Colonic mucosa (tissue), 4 donors: Measurements from ENCODE around the gene SH2D3C. TPM values are rescaled to one million over a fixed set of nuclear protein-coding genes. Genes with fewer than 3 reads are reported as not detected.

ENCODE experiments used
- DNase-seq: peaks from one replicate; pipeline ENCODE4 v3.0.0-alpha.2; 2020
- H3K27ac ChIP-seq: fragments of 200-600 bp; one replicate; pipeline ENCODE4 v1.8.0; 2021
- H3K27me3 ChIP-seq: fragments of 200-600 bp; one replicate; pipeline ENCODE4 v1.8.0; 2021
- H3K36me3 ChIP-seq: fragments of 200-600 bp; one replicate; pipeline ENCODE4 v1.8.0; 2021
- H3K4me1 ChIP-seq: fragments of 200-600 bp; one replicate; pipeline ENCODE4 v1.8.0; 2021; ENCODE audit warnings: mild to moderate bottlenecking
- H3K4me3 ChIP-seq: fragments of 200-600 bp; one replicate; pipeline ENCODE4 v1.8.0; 2021
- H3K9ac ChIP-seq, 2 donors: one replicate each; pipeline ENCODE4 v1.7.0; 2013; ENCODE audit warnings: control low read depth in 2 of 2, low read depth in 2 of 2, low read length in 2 of 2
- H3K9me3 ChIP-seq: fragments of 200-600 bp; one replicate; pipeline ENCODE4 v1.8.0; 2021
- CTCF ChIP-seq: fragments of 200-600 bp; IDR thresholded peaks from one replicate; pipeline ENCODE4 v1.8.0; 2022; ENCODE audit warnings: antibody characterized with exemption, mild to moderate bottlenecking
- intact Hi-C: fragments of 100-400 bp; cut with DNase I; formaldehyde crosslinking; loops from one replicate; pipeline ENCODE4 v1.14.1; 2022
- total RNA-seq, 2 donors: library from RNA; stranded (reverse); fragmentation: NEBNext Ultra II Directional in 1 of 2; extraction: Animal tissue kit (Norgen Biotek cat#: 25700) in 1 of 2; gene quantifications; one replicate each; pipeline ENCODE4 v1.2.1, GENCODE V29; 2021
- donor health status: healthy.
- donor health status: DM: no; HTN: no; CAD: no.
- donor health status: DM: no; HTN: no; CAD: no.

Gene SH2D3C
- total RNA-seq, 2 donors from 2014 or later = 3.5 TPM

- Histone ChIP-seq H3K4me3 (no peak overlapping the region), H3K36me3 (no peaks in the 10 kb centered on the region), H3K9ac (no peak overlapping the region), H3K4me1 (no peaks in the 10 kb centered on the region), H3K9me3 (no peaks in the 10 kb centered on the region), H3K27me3 (no peaks in the 10 kb centered on the region), H3K27ac (no peak overlapping the region)
- no peak for DNase-seq
- TF ChIP-seq CTCF = no peak
- intact Hi-C loops = no loop called here
Observed at GRCh38 chr9:127726871-127727270, 51.6 kb downstream of the SH2D3C start.

- DNase-seq = peak; percentile 48
Observed at GRCh38 chr9:127724012-127724411, 54.5 kb downstream of the SH2D3C start.

GRCh38 chr9:127723444-127723843 is 55.0 kb downstream of the SH2D3C start:
- DNase-seq = peak; percentile 55
- no peaks in the 10 kb centered on the region for H3K4me1 ChIP-seq
- intact Hi-C loops = no loop called here
- no peaks in the 10 kb centered on the region for H3K9me3 ChIP-seq
- no peaks in the 10 kb centered on the region for H3K27me3 ChIP-seq
- no peaks in the 10 kb centered on the region for H3K36me3 ChIP-seq
- peak overlapping the region in 1 of 2 donors; percentile 15 for H3K9ac ChIP-seq
- H3K4me3 ChIP-seq = no peak overlapping the region
- no peak for TF ChIP-seq CTCF
- no peak overlapping the region for H3K27ac ChIP-seq

More at GRCh38 chr9:127724012-127724411, 54.5 kb downstream of the SH2D3C start:
- no peak overlapping the region for H3K4me3 ChIP-seq
- no peaks in the 10 kb centered on the region for H3K36me3 ChIP-seq
- intact Hi-C loops = no loop called here
- no peaks in the 10 kb centered on the region for H3K27me3 ChIP-seq
- no peak for TF ChIP-seq CTCF
- no peaks in the 10 kb centered on the region for H3K9me3 ChIP-seq
- no peaks in the 10 kb centered on the region for H3K4me1 ChIP-seq
- H3K27ac ChIP-seq = no peak overlapping the region
- peak overlapping the region in 1 of 2 donors; percentile 15 for H3K9ac ChIP-seq

GRCh38 chr9:127723013-127723412 is 55.5 kb downstream of the SH2D3C start:
- Histone ChIP-seq H3K4me3 (no peak overlapping the region), H3K36me3 (no peaks in the 10 kb centered on the region), H3K27me3 (no peaks in the 10 kb centered on the region), H3K27ac (no peak overlapping the region), H3K9me3 (no peaks in the 10 kb centered on the region), H3K4me1 (no peaks in the 10 kb centered on the region), H3K9ac (no peak overlapping the region)
- TF ChIP-seq CTCF = no peak
- no peak for DNase-seq
- intact Hi-C loops = no loop called here

DNA sequence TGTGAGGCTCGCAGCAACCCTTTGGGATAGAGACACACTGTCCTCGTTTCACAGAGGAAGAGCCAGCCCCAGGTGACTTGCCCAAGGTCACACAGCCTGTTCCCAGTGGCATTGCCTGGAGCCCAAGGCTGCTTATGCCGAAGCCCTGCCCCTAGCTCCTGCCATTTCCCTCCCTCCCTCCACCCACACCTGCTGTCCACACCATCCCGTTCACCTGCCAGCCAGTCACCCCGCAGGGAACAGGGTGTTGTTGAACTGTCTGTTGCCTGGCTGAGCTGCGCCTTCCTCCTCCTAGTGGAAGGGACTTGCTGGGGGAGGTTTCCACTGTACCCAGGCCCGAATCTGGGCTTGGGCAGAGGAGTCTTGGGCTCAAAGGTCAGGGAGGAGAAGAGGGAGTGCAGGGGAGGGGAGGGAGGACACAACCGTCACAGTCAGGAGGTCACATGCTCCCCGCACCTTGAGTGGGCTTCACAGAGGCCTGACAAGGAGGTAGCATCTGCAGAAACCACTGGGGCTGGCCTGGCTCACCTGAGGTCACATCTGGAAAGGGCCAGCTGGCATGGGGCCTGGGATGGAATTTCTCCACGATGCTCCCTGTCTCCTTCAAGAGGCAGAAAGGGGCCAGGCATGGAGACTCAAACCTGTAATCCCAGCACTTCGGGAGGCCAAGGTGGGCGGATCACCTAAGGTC is 56.3 kb downstream of the SH2D3C start:
- no peak for TF ChIP-seq CTCF
- no peaks in the 10 kb centered on the region for H3K9me3 ChIP-seq
- no peak overlapping the region for H3K27ac ChIP-seq
- no peaks in the 10 kb centered on the region for H3K27me3 ChIP-seq
- intact Hi-C loops = no loop called here
- H3K4me1 ChIP-seq = no peaks in the 10 kb centered on the region
- no peak overlapping the region for H3K4me3 ChIP-seq
- no peaks in the 10 kb centered on the region for H3K36me3 ChIP-seq
- peak overlapping the region in 1 of 2 donors; percentile 4 for H3K9ac ChIP-seq
- DNase-seq = peak; percentile 44
